Frontal cortex (tissue), 4 donors: ENCODE measurements around the gene LDB3. TPM values are rescaled to one million over a fixed set of nuclear protein-coding genes. Genes with fewer than 3 reads are reported as not detected.

ENCODE experiments used
- DNase-seq, 2 donors: peaks; one replicate each; pipeline ENCODE4 v3.0.0; 2012; ENCODE audit warnings: low spot score in 2 of 2
- FAIRE-seq: peaks from 2 replicates; lab custom pipeline; 2012; peaks lifted over from hg19 to GRCh38; lab: Jason Lieb, UNC
- total RNA-seq: library from RNA; depleted of rRNA; stranded (reverse); fragments of >200 nt; gene quantifications from one replicate; pipeline ENCODE4 v1.2.3, GENCODE V29; 2014
- donor health status: control.
- donor health status: control.
- donor health status: control.

The LDB3 gene
- total RNA-seq, 1 donor from 2014 or later: under 0.01 TPM

GRCh38 chr10:86663046-86663345 is 5.3 kb upstream of the LDB3 start:
- DNase-seq: no peak
- no peak for FAIRE-seq

- no peak for FAIRE-seq
- DNase-seq: no peak
Measured at GRCh38 chr10:86663576-86664339, 4.6 kb upstream of the LDB3 start.

GRCh38 chr10:86664341-86665217 is 3.7 kb upstream of the LDB3 start:
- no peak for FAIRE-seq

GRCh38 chr10:86665218-86665607 is 3.1 kb upstream of the LDB3 start:
- DNase-seq (no peak), FAIRE-seq (no peak)

More at GRCh38 chr10:86664341-86665217, 3.7 kb upstream of the LDB3 start:
- no peak for DNase-seq

DNA sequence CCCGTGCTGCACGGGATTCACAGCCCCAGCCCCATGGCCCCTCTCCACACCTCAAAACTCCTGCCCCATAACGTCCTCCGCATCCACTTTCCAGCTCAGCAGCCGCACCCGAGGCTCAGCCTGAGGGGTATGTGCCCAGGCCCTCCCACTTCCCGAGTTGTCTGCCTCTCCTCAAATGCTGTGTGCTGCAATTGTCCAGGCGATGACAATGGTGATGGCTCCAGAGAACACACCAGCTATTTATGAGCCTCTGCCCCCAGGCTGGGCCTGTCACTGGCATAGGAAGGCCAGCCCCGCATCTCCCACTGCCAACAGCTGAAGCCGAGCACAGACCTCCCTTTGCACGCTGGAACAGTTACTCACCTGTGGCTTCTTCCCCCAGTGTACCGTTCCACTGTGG is 2.4 kb upstream of the LDB3 start:
- FAIRE-seq: no peak
- DNase-seq: peak in 1 of 2 donors; percentile 66

- FAIRE-seq (no peak), DNase-seq (no peak)
Measured at GRCh38 chr10:86666538-86666937, 1.8 kb upstream of the LDB3 start.

DNA sequence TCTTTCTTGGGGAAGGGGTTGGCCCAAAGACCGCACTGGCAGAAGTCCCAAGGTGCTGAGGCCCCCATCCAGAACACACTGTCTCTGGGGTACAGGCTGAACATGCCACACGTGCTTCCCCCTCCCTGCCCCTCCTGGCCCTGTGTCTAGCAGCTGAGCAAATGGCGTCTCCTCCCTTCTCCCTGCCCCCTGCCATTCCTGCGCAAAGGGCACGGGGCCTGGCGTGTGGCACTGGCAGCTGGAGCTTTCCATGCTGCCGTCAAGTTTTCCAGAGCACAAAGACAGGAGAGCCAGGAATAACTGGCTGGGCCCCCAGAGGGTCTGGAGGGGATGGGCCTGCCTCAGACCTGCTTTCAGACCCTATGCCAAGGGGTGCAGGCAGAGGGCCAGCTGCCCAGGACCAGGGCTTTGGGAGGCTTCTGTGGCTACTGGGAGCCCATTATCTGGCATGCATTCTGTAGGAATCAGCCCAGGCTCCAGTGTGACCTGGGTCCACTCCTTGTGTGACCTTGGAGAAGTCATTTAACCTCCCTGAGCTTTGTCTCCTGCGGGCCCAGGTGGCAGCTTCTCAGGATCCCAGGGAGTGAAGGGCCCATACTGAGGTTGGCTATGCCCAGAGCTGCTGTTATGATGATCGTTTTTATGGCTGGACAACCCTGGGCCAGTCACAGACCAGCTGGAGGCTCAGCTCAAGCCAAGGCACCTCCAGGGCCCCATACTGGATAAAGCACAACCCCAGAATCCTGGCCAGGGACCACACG is 710 bp upstream of the LDB3 start:
- FAIRE-seq: no peak
- no peak for DNase-seq

DNA sequence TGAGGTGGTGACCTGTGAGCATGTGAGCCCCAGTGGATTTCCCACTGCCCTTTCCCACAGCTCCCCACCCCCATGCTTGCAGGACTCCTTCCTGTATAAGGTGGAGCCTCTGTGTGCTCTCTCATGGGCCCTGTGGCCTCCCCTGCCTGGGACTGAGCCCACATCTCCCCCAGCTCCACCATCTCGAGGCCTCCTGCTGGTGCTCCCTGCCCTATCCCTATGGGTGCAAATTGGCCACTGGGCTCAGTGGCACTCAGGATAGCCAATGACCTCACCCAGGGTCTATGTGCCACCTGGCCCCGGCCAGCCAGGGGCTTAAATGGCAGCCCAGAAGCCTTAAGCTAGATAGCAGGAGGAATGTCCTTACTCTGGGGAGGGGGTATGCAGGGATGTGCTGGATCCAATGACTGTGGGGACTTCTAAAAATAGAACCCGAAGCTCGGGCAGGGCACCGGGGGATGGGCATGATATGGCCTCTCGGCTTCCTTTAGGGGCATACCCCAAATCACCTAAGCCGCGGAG is 2.0 kb downstream of the LDB3 start:
- no peak for DNase-seq
- no peak for FAIRE-seq

DNA sequence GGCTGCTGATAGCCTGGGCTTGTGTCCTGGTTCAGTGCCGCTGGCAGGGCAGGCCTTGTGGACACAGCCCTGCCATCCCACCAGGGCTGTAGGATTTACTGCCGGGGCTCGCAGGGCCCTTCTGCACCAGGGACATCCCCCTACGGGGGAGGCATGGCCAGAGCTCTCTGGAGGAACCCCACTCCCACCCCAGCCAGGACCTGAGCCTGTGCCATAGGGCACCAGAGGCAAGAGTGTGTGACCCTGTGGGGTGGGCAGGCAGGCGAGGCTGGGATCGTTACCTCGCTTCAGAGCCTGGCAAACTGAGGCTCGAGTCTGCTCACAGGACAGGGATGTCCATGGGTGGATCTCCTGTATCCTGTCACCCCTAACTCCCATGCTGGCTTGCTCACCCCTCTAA is 2.6 kb downstream of the LDB3 start:
- DNase-seq (no peak), FAIRE-seq (no peak)

GRCh38 chr10:86671419-86671818 is 3.1 kb downstream of the LDB3 start:
- no peak for DNase-seq
- no peak for FAIRE-seq

DNA sequence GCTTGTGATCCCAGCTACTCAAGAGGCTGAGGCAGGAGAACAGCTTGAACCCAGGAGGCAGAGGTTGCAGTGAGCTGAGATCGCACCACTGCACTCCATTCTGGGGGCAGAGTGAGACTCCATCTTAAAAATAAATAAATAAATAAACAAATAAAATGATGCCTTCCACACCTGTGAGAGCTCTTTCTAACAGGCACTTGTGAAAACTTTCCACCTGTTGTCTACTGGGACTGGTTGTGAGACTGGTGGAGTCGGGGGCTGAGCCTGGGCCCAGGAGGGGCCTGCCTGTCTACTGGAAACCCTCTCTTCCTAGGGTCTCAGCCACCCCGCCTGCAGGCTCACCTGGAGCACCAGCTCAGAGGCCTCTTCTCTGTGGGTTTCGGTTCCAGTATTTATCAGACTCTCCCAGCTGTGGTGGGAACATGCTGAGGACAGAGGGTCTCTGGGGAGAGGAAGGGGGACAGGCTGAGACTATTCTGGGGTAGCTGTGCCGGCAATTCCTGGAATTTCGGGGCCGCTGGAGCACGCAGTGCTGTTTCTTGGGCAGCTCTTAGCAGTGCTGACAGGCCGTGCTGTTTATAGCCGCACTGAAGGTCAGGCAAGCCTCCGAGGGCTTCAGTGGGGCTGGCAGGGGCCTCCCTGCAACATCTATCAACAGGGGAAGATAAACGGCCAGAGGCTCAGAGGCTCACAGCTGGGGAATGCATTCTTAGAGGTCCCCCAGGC is 3.8 kb downstream of the LDB3 start:
- DNase-seq (no peak), FAIRE-seq (no peak)

DNA sequence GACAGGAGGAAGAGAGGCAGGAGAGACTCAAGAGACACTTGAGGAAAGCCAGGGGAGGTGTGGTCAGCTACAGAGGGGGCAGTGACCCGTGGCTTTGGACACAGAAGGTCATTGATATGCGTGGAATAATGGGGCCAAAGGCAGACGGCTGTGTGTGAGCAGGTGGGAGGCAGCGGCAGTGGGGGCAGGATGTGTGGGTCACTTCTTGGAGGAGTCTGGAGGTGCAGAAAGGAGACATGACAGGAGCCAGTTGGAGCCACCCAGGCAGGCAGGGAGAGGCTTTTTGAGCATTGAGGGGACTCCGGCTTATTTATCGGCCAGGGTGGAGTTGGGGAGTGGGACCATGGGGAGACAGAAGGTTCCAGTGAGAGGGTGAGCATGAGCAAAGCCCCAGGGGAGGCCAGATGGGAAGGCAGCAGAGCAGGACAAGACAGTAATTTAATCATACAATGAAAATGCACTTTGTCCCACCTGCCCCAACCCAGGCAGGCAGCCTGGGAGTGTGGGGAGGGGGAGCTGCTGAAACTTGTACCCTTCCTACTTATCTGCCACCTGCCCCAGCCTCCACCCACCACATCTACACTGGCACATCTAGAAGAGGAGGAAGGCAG is 5.0 kb downstream of the LDB3 start:
- DNase-seq (no peak), FAIRE-seq (no peak)

GRCh38 chr10:86673827-86674581 is 5.7 kb downstream of the LDB3 start:
- DNase-seq: peak in 1 of 2 donors; percentile 62

DNA sequence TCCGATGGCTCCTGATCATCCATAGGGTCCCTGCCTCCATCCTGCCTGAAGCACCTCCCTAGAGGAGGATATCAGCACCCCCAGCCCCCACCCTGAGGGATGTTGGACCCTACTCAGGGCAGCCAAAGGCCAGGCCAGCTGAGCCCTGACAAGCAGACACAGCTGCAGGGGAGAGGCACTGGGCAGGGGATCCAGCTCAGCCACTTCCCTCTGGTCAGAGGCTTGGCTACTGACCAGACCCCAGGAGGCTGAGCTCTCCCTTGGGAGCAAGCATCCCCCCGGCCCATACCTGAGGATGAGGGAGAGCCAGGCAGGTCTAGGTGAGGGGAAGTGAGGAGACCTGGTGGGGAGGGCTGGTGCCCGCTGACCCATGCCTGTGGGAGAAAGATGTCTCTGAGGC is 6.6 kb downstream of the LDB3 start:
- no peak for FAIRE-seq

More at GRCh38 chr10:86673827-86674581, 5.7 kb downstream of the LDB3 start:
- FAIRE-seq: no peak

DNA sequence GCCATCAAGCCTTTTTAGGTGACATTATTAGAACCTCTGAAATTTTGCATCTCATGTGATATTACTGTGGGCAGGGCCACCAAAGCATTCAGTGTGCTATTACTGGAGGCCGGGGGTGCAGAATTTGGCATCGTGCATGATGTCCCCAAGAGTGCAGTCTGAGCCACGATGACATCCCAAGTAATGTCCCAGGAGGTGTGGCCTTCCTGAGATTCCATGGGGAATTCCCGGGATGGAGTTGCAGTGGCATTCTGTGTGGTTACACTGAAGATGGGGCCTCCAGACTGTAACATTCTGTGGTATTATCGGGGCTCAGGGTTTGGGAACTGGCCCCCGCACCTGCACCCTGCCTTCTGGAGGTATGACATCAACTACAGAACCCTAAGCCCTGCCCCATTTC is 9.1 kb downstream of the LDB3 start:
- DNase-seq (no peak), FAIRE-seq (no peak)

More for the DNA sequence above, 6.6 kb downstream of the LDB3 start:
- no peak for DNase-seq

DNA sequence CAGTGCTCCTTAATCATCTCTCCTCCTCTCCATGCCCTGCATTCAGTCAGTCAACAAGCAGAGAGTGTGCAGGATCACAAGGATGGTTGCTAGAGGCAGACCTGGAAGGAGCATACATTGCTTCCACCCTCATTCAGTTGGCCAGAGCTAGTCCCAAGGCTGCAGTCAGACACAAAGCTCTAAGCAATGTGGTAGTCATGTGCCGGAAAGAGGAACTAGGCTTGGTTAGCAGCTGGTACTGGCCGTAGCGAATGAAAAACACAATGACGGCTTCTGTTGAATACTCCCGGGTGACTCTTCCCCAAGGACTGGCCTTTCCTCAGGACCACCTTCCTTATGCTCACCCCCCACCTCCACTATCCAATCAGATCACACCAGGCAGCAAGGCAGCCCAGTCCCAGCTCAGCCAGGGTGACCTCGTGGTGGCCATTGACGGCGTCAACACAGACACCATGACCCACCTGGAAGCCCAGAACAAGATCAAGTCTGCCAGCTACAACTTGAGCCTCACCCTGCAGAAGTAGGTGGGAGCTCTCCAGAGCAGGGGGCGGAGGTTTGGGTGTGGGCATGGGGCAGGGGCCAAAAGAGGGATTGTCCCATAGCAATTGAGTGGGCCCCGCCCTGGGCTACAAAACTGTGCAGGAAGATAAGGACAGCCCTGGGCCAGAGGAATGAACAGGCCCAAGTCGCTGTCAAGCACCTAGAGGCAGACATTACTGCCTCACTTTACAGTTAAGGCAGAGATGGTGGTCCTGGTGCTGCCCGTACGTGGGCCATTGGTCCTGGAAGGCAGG is 10.9 kb downstream of the LDB3 start:
- peak in 1 of 2 donors; percentile 55 for DNase-seq
- no peak for FAIRE-seq

- FAIRE-seq (no peak), DNase-seq (no peak)
Measured at GRCh38 chr10:86681047-86681446, 12.7 kb downstream of the LDB3 start.
